Prostate gland (tissue), 2 donors: ENCODE results near the gene AGPAT1. TPM values are rescaled to one million over a fixed set of nuclear protein-coding genes. Genes with fewer than 3 reads are reported as not detected.
A peak's percentile ranks its signal among the peaks of the same experiment; 100 is the strongest.
"Not testable (repeated sequence)": the region's sequence is repeated elsewhere in the genome, so short reads cannot be mapped to it uniquely, and the experiment has no call there.

ENCODE experiments used
- DNase-seq: peaks from one replicate; pipeline ENCODE4 v3.0.0-alpha.2; 2019; ENCODE audit warnings: low spot score
- H3K27ac ChIP-seq, 2 donors: fragments of 200-600 bp; sonication (generic); 2 replicates each; pipeline ENCODE4 v1.5.1; 2017 to 2019
- H3K27me3 ChIP-seq: fragments of 200-600 bp; sonication (generic); replicated peaks from 2 replicates; pipeline ENCODE4 v1.5.1; 2019; ENCODE audit not compliant: insufficient read depth
- H3K36me3 ChIP-seq, 2 donors: fragments of 200-600 bp; sonication (generic); 1 replicate in 1 of 2; 2 replicates in 1 of 2; pipeline versions ENCODE4 v1.5.1 to v1.8.1; 2017 to 2019
- H3K4me1 ChIP-seq: fragments of 200-600 bp; sonication (generic); replicated peaks from 2 replicates; pipeline ENCODE4 v1.5.1; 2019
- H3K4me3 ChIP-seq, 2 donors: fragments of 200-600 bp; sonication (generic); 2 replicates each; pipeline ENCODE4 v1.5.1; 2017 to 2019
- H3K9me3 ChIP-seq: fragments of 200-600 bp; sonication (generic); 2 replicates; pipeline ENCODE4 v1.5.1; 2017
- CTCF ChIP-seq, 4 experiments: fragments of 200-600 bp in 2 of 4; fragments of 450-650 bp in 2 of 4; sonication (generic) in 2 of 4; IDR thresholded peaks; 1 replicate in 3 of 4; 2 replicates in 1 of 4; pipeline ENCODE4 v1.5.1; 2016 to 2019; ENCODE audit warnings: antibody characterized with exemption in 4 of 4, mild to moderate bottlenecking in 2 of 4, moderate library complexity in 2 of 4
- POLR2A ChIP-seq: fragments of 450-650 bp; IDR thresholded peaks from one replicate; pipeline ENCODE4 v1.6.1; 2016; ENCODE audit warnings: antibody characterized with exemption, mild to moderate bottlenecking
- POLR2AphosphoS5 ChIP-seq: sonication (generic); formaldehyde crosslinking; IDR thresholded peaks from one replicate; pipeline ENCODE4 v1.6.1; 2017; ENCODE audit warnings: antibody characterized with exemption
- WGBS: methylation state at CpG from one replicate; pipeline ENCODE4 v1.1.5; 2018; 5-methylcytosine and 5-hydroxymethylcytosine counted together
- intact Hi-C: fragments of 100-400 bp; cut with DNase I; formaldehyde crosslinking; loops from one replicate; pipeline ENCODE4 v1.14.2; 2022
- total RNA-seq, 2 donors: library from RNA; depleted of rRNA; stranded (reverse); fragments of >200 nt; gene quantifications; one replicate each; pipeline ENCODE4 v1.1.0, GENCODE V29; 2016

Gene AGPAT1
- total RNA-seq, 2 donors from 2014 or later = 52.6 to 113 TPM

DNA sequence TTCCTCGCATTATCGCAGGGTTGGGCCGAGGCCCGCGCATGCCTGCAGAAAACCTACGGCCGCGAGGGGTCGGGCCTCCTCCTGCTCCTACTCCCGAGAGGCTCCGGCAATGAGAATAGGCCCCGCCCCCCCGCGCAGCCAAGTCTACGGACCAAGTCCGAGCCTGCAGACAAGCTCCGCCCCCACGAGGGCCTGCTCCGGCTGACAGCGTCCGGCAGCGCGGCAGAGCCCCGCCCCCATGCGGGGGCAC, 19.7 kb upstream of the AGPAT1 start:
- peak overlapping the region; percentile 57 to 63 for H3K4me3 ChIP-seq
- TF ChIP-seq POLR2AphosphoS5 (peak; percentile 97), POLR2A (no peak), CTCF (IDR thresholded peaks at IDR 0.05) (peak; percentile 44 to 95 (median 70))
- peak overlapping the region; percentile 99 for H3K27ac ChIP-seq
- no peaks in the 10 kb centered on the region for H3K36me3 ChIP-seq
- intact Hi-C loops = loop anchor here (2.0 to 5.0 kb wide), 2 partner anchors 77 to 777 kb away; no protein-coding TSS in a partner anchor
- H3K27me3 ChIP-seq = no peaks in the 10 kb centered on the region
- peak; percentile 100 for DNase-seq
- no peaks in the 10 kb centered on the region for H3K9me3 ChIP-seq
- WGBS = 0% methylated on average over 20 of the region's 25 CpGs
- no peaks in the 10 kb centered on the region for H3K4me1 ChIP-seq

DNA sequence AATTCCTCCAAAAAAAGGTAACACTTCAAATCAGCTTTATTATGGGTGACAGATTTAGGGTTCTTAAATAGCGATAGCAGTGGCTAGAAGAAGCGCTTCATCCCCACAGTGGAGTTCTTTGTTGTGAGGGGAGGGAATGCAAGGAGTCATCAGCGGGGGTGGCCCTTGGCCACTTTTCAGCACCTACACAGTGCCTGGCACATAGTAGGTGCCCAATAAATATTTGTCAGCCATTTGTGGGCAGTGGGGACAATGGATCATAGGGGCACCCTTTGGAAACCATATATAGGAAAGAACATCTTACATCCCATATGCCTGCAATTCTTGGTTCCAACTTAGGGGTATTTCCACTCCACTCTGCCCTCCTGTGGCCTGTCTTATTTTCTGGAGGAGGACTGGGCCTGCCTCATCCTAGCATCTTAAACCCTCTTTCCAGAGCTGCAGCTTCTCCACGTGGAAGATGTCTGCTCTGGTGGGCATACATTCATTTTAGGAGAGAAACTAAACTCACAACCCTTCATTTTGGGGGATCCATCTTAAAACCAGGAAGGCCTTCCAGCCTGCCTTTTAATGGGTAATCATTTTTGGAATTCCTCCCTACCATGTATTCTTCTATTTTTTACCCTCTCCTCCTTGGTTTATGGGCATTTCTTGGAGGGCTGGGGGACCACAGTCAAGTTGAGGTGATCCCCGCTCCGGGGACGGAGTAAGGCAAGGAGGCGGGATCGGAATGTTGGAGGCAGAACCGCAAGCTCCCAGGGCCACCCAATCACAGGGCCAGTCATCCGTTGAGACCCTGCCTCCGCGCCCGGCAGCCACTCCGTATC, 19.2 kb upstream of the AGPAT1 start:
- H3K27ac ChIP-seq = peak overlapping the region; percentile 99
- no peak for TF ChIP-seq POLR2AphosphoS5
- TF ChIP-seq POLR2A = peak; percentile 86
- TF ChIP-seq CTCF (IDR thresholded peaks at IDR 0.05) = peak in 3 of 4 experiments; percentile 8 to 74 (median 54)
- intact Hi-C loops = loop anchor here (2.0 to 5.0 kb wide), 2 partner anchors 76 to 777 kb away; no protein-coding TSS in a partner anchor
- 15% methylated on average over 15 of the region's 15 CpGs for WGBS
- no peaks in the 10 kb centered on the region for H3K27me3 ChIP-seq
- H3K4me1 ChIP-seq = no peaks in the 10 kb centered on the region
- no peak for DNase-seq
- peak overlapping the region; percentile 18 to 29 for H3K4me3 ChIP-seq
- no peaks in the 10 kb centered on the region for H3K9me3 ChIP-seq
- no peaks in the 10 kb centered on the region for H3K36me3 ChIP-seq

- WGBS = 88% methylated on average over 4 of the region's 4 CpGs
- H3K36me3 ChIP-seq = no peaks in the 10 kb centered on the region
- intact Hi-C loops = loop anchor here (2.0 kb wide), 1 partner anchor 76 kb away; no protein-coding TSS in a partner anchor
- no peak for TF ChIP-seq CTCF (IDR thresholded peaks at IDR 0.05)
- TF ChIP-seq POLR2A = no peak
- no peak for TF ChIP-seq POLR2AphosphoS5
- DNase-seq = no peak
- H3K4me1 ChIP-seq = no peaks in the 10 kb centered on the region
- H3K9me3 ChIP-seq = no peaks in the 10 kb centered on the region
- no peaks in the 10 kb centered on the region for H3K27me3 ChIP-seq
- H3K4me3 ChIP-seq = no peak overlapping the region
- H3K27ac ChIP-seq = peak overlapping the region; percentile 99
These were observed 18.5 kb upstream of the AGPAT1 start for GRCh38 chr6:32194388-32194787.

DNA sequence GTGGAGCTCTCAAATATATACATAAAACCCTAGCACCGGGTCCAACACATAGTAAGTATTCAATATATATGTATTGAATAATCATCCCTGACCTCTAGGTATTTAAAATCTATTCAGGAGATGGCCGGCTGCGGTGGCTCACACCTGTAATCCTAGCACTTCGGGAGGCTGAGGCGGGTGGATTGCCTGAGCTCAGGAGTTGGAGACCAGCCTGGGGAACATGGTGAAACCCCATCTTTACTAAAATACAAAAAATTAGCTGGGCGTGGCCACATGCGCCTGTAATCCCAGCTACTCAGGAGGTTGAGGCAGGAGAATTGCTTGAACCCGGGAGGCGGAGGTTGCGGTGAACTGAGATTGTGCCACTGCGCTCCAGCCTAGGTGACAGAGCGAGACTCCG, 17.2 kb upstream of the AGPAT1 start:
- H3K36me3 ChIP-seq, intact Hi-C loops, DNase-seq, H3K27me3 ChIP-seq, H3K4me1 ChIP-seq, H3K4me3 ChIP-seq, H3K9me3 ChIP-seq: not testable (repeated sequence)
- 78% methylated on average over 13 of the region's 13 CpGs for WGBS
- H3K27ac ChIP-seq = peak overlapping the region; percentile 47 to 98

DNA sequence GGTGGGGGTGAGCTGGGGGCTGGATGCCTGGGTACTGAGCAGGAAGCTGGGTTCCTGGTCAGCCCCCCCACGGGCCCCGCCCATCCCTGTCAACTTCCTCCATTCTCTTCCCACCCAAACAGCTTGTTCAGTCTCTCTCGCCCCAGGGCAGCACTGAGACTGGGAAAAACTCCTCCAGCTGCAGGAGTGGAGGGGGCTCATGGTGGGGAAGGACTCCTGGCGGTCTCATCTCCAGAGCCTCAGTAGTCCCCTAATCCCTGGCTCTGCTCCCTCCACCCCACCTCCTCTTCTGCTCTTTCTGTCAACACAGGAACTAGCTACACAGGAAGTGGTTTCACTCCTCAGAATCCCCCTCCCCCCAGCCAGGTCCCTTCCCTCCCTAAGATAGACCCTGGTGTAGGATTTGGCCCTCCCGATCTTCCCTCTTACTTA, 16.7 kb upstream of the AGPAT1 start, which contains the start of gene GPSM3:
GPSM3 (minus strand) TSS at position 36 of the 432 bp plus-strand sequence. CDS start 130 bp downstream, outside the sequence.
- H3K27ac ChIP-seq = peak within 1 kb of the TSS; percentile 47 to 98
- no peaks in the 10 kb centered on the region for H3K4me1 ChIP-seq
- H3K36me3 ChIP-seq = no peaks in the 10 kb centered on the region
- 12% methylated on average over 5 of the region's 5 CpGs for WGBS
- H3K4me3 ChIP-seq = no peak within 1 kb of the TSS
- intact Hi-C loops = no loop called here
- DNase-seq = no peak
- TF ChIP-seq POLR2AphosphoS5 (no peak), CTCF (IDR thresholded peaks at IDR 0.05) (no peak), POLR2A (peak; percentile 19)
- H3K9me3 ChIP-seq = no peaks in the 10 kb centered on the region
- no peaks in the 10 kb centered on the region for H3K27me3 ChIP-seq
